Vagina (tissue), 2 donors: Measurements from ENCODE around the gene CUX1. TPM values are rescaled to one million over a fixed set of nuclear protein-coding genes. Genes with fewer than 3 reads are reported as not detected.
A peak's percentile ranks its signal among the peaks of the same experiment; 100 is the strongest.

Experiments
- DNase-seq, 2 donors: peaks; one replicate each; pipeline ENCODE4 v3.0.0-alpha.2; 2017; ENCODE audit errors: extremely low spot score in 2 of 2
- H3K27ac ChIP-seq: fragments of 200-600 bp; sonication (generic); one replicate; pipeline ENCODE4 v1.5.1; 2019
- H3K27me3 ChIP-seq: fragments of 200-600 bp; sonication (generic); one replicate; pipeline ENCODE4 v1.5.1; 2019
- H3K36me3 ChIP-seq, 2 donors: fragments of 200-600 bp; sonication (generic); one replicate each; pipeline ENCODE4 v1.5.1; 2017 to 2019
- H3K4me1 ChIP-seq: fragments of 200-600 bp; sonication (generic); one replicate; pipeline ENCODE4 v1.5.1; 2019
- H3K4me3 ChIP-seq, 2 donors: fragments of 200-600 bp; sonication (generic); 1 replicate in 1 of 2; 2 replicates in 1 of 2; pipeline ENCODE4 v1.5.1; 2016 to 2019
- H3K9me3 ChIP-seq: fragments of 200-600 bp; sonication (generic); one replicate; pipeline ENCODE4 v1.5.1; 2019
- CTCF ChIP-seq, 3 experiments: fragments of 450-650 bp in 2 of 3; fragments of 200-600 bp in 1 of 3; sonication (generic) in 1 of 3; IDR thresholded peaks; one replicate each; pipeline ENCODE4 v1.5.1; 2017 to 2019; ENCODE audit warnings: antibody characterized with exemption in 3 of 3, mild to moderate bottlenecking in 2 of 3, moderate library complexity in 2 of 3
- POLR2A ChIP-seq, 2 donors: fragments of 450-650 bp; IDR thresholded peaks; one replicate each; pipeline ENCODE4 v1.6.1; 2017; ENCODE audit warnings: antibody characterized with exemption in 2 of 2, mild to moderate bottlenecking in 2 of 2, moderate library complexity in 2 of 2
- POLR2AphosphoS5 ChIP-seq, 2 donors: sonication (generic); formaldehyde crosslinking; IDR thresholded peaks; one replicate each; pipeline ENCODE4 v1.9.0; 2017; ENCODE audit warnings: antibody characterized with exemption in 2 of 2, mild to moderate bottlenecking in 2 of 2, low read depth in 1 of 2; ENCODE audit not compliant: insufficient read depth in 1 of 2
- intact Hi-C: fragments of 100-400 bp; cut with DNase I; formaldehyde crosslinking; loops from one replicate; pipeline ENCODE4 v1.15.1; 2023
- total RNA-seq: library from RNA; depleted of rRNA; stranded (reverse); fragments of >200 nt; gene quantifications from one replicate; pipeline ENCODE4 v1.2.3, GENCODE V29; 2016

Gene CUX1
- total RNA-seq, 1 donor from 2014 or later, result 65.3 TPM

GRCh38 chr7:101814081-101814990 lies 3.1 kb upstream of the CUX1 start:
- TF ChIP-seq POLR2A (IDR thresholded peaks at IDR 0.05) (no peak), POLR2AphosphoS5 (IDR thresholded peaks at IDR 0.05; ENCODE audit: insufficient read depth in 1 of 2, low read depth in 1 of 2) (no peak), CTCF (IDR thresholded peaks at IDR 0.05) (peak; percentile 5 to 77 (median 26))
- intact Hi-C loops, result loop anchor here (10.0 kb wide), 2 partner anchors 70 to 120 kb away; no protein-coding TSS in a partner anchor
- Histone ChIP-seq H3K4me3 (peak overlapping the region; percentile 59 to 79), H3K27ac (peak overlapping the region; percentile 79), H3K36me3 (no peaks in the 10 kb centered on the region), H3K9me3 (no peaks in the 10 kb centered on the region), H3K4me1 (peaks cover 26% of the 10 kb centered on the region), H3K27me3 (no peaks in the 10 kb centered on the region)
- DNase-seq, result no peak

- Histone ChIP-seq H3K4me1 (peaks cover 26% of the 10 kb centered on the region), H3K27me3 (no peaks in the 10 kb centered on the region), H3K9me3 (no peaks in the 10 kb centered on the region), H3K4me3 (peak overlapping the region; percentile 59 to 79), H3K27ac (peak overlapping the region; percentile 79), H3K36me3 (no peaks in the 10 kb centered on the region)
- TF ChIP-seq POLR2AphosphoS5 (IDR thresholded peaks at IDR 0.05; ENCODE audit: insufficient read depth in 1 of 2, low read depth in 1 of 2) (peak in 1 of 2 donors; percentile 29), POLR2A (IDR thresholded peaks at IDR 0.05) (no peak), CTCF (IDR thresholded peaks at IDR 0.05) (peak in 2 of 3 experiments; percentile 7 to 17)
- DNase-seq, result no peak
- intact Hi-C loops, result loop anchor here (5.0 to 10.0 kb wide), 4 partner anchors 42 to 128 kb away; no protein-coding TSS in a partner anchor
These were observed 2.2 kb upstream of the CUX1 start for GRCh38 chr7:101814991-101815825.

- no peaks in the 10 kb centered on the region for H3K9me3 ChIP-seq
- DNase-seq, result no peak
- intact Hi-C loops, result loop anchor here (5.0 to 10.0 kb wide), 4 partner anchors 41 to 129 kb away; no protein-coding TSS in a partner anchor
- H3K27ac ChIP-seq, result peak overlapping the region; percentile 63
- no peak for TF ChIP-seq CTCF (IDR thresholded peaks at IDR 0.05)
- TF ChIP-seq POLR2AphosphoS5 (IDR thresholded peaks at IDR 0.05; ENCODE audit: insufficient read depth in 1 of 2, low read depth in 1 of 2), result no peak
- peak in 1 of 2 donors; percentile 29 for TF ChIP-seq POLR2A (IDR thresholded peaks at IDR 0.05)
- H3K27me3 ChIP-seq, result no peaks in the 10 kb centered on the region
- H3K36me3 ChIP-seq, result no peaks in the 10 kb centered on the region
- H3K4me3 ChIP-seq, result peak overlapping the region; percentile 79 to 91
- H3K4me1 ChIP-seq, result peaks cover 32% of the 10 kb centered on the region
These were observed 1.4 kb upstream of the CUX1 start for GRCh38 chr7:101815826-101816594.

GRCh38 chr7:101816595-101817470 lies 593 bp upstream of the CUX1 start:
- H3K27ac ChIP-seq, result peak overlapping the region; percentile 28

More at GRCh38 chr7:101816595-101817470, 593 bp upstream of the CUX1 start:
- no peak for DNase-seq
- no peaks in the 10 kb centered on the region for H3K9me3 ChIP-seq
- H3K36me3 ChIP-seq, result no peaks in the 10 kb centered on the region
- intact Hi-C loops, result loop anchor here (5.0 to 10.0 kb wide), 4 partner anchors 40 to 130 kb away; no protein-coding TSS in a partner anchor
- no peaks in the 10 kb centered on the region for H3K27me3 ChIP-seq
- peak overlapping the region; percentile 79 to 91 for H3K4me3 ChIP-seq
- H3K4me1 ChIP-seq, result peaks cover 32% of the 10 kb centered on the region
- TF ChIP-seq CTCF (IDR thresholded peaks at IDR 0.05) (no peak), POLR2A (IDR thresholded peaks at IDR 0.05) (no peak), POLR2AphosphoS5 (IDR thresholded peaks at IDR 0.05; ENCODE audit: insufficient read depth in 1 of 2, low read depth in 1 of 2) (no peak)
